SJSA1 (cell line): ENCODE measurements around the gene ARPC2. TPM values are rescaled to one million over a fixed set of nuclear protein-coding genes. Genes with fewer than 3 reads are reported as not detected.

Source experiments
- DNase-seq, 2 experiments: peaks; one replicate each; pipeline ENCODE4 v3.0.0-alpha.2; 2015 to 2020; ENCODE audit warnings: low spot score in 2 of 2, low read depth in 1 of 2
- H3K27ac ChIP-seq: fragments of 250-450 bp; sonication (Bioruptor Pico); 2 replicates; pipeline ENCODE4 v1.5.1; 2020; ENCODE audit warnings: mild to moderate bottlenecking, moderate library complexity
- H3K27me3 ChIP-seq: fragments of 250-450 bp; sonication (Bioruptor Pico); replicated peaks from 2 replicates; pipeline ENCODE4 v1.5.1; 2020; ENCODE audit warnings: mild to moderate bottlenecking, moderate library complexity
- H3K36me3 ChIP-seq: fragments of 250-450 bp; sonication (Bioruptor Pico); 2 replicates; pipeline ENCODE4 v1.5.1; 2020; ENCODE audit warnings: mild to moderate bottlenecking
- H3K4me1 ChIP-seq: fragments of 250-450 bp; sonication (Bioruptor Pico); replicated peaks from 2 replicates; pipeline ENCODE4 v1.6.1; 2021; ENCODE audit warnings: mild to moderate bottlenecking
- H3K4me3 ChIP-seq: fragments of 250-450 bp; sonication (Bioruptor Pico); 2 replicates; pipeline ENCODE4 v1.5.1; 2020; ENCODE audit warnings: mild to moderate bottlenecking
- H3K9me3 ChIP-seq: fragments of 250-450 bp; sonication (Bioruptor Pico); replicated peaks from 2 replicates; pipeline ENCODE4 v1.5.1; 2020; ENCODE audit warnings: mild to moderate bottlenecking
- total RNA-seq: library from RNA; depleted of rRNA; stranded (reverse); fragments of >200 nt; shearing (Covaris generic); gene quantifications from 2 replicates; pipeline ENCODE4 v1.2.3, GENCODE V29; 2014; rRNA removed

Gene ARPC2
- total RNA-seq, 1 experiment from 2014 or later: 702 TPM

GRCh38 chr2:218300141-218300540 lies 83.2 kb downstream of the ARPC2 start:
- no peak for DNase-seq
- H3K4me3 ChIP-seq: no peak overlapping the region
- no peaks in the 10 kb centered on the region for H3K27me3 ChIP-seq
- no peak overlapping the region for H3K27ac ChIP-seq
- H3K9me3 ChIP-seq: no peaks in the 10 kb centered on the region
- no peaks in the 10 kb centered on the region for H3K36me3 ChIP-seq
- no peaks in the 10 kb centered on the region for H3K4me1 ChIP-seq

- no peak overlapping the region for H3K4me3 ChIP-seq
- peak; percentile 73 to 82 for DNase-seq
- H3K36me3 ChIP-seq: no peaks in the 10 kb centered on the region
- H3K9me3 ChIP-seq: no peaks in the 10 kb centered on the region
- H3K27ac ChIP-seq: no peak overlapping the region
- H3K27me3 ChIP-seq: no peaks in the 10 kb centered on the region
- H3K4me1 ChIP-seq: no peaks in the 10 kb centered on the region
These were observed 84.3 kb downstream of the ARPC2 start for GRCh38 chr2:218301176-218301819.

Other genes with a start within 250 kb of the ARPC2 start
- 9.8 and 14.3 TPM in 2 replicates for gene TNS1, start 214.2 kb upstream of the ARPC2 start, total RNA-seq
- not detected in 2 replicates for gene RUFY4, start 147.9 kb upstream of the ARPC2 start, total RNA-seq
- gene CXCR2, start 91.2 kb upstream of the ARPC2 start, total RNA-seq: not detected in 2 replicates
- gene CXCR1, start 50.2 kb upstream of the ARPC2 start, total RNA-seq: not detected in 2 replicates
- 0.89 TPM in 1 of 2 replicates, not detected in the other for gene GPBAR1, start 43.8 kb downstream of the ARPC2 start, total RNA-seq
- 184 and 231 TPM in 2 replicates for gene AAMP, start 52.9 kb downstream of the ARPC2 start, total RNA-seq
- gene PNKD, start 53.3 kb downstream of the ARPC2 start, total RNA-seq: 57.7 and 63.2 TPM in 2 replicates
- gene TMBIM1, start 75.3 kb downstream of the ARPC2 start, total RNA-seq: 76.0 and 86.5 TPM in 2 replicates
- gene CATIP, start 139.7 kb downstream of the ARPC2 start, total RNA-seq: not detected in 2 replicates
- gene SLC11A1, start 165.1 kb downstream of the ARPC2 start, total RNA-seq: 0.05 TPM in 1 of 2 replicates, not detected in the other
- gene CTDSP1, start 182.7 kb downstream of the ARPC2 start, total RNA-seq: 45.7 and 46.0 TPM in 2 replicates
- gene VIL1, start 201.9 kb downstream of the ARPC2 start, total RNA-seq: not detected in 2 replicates